ENCODE results near the gene SIVA1. TPM values are rescaled to one million over a fixed set of nuclear protein-coding genes. Genes with fewer than 3 reads are reported as not detected.

SIVA1 gene
- total RNA-seq, 1 experiment from 2014 or later, result 85.8 TPM

DNA sequence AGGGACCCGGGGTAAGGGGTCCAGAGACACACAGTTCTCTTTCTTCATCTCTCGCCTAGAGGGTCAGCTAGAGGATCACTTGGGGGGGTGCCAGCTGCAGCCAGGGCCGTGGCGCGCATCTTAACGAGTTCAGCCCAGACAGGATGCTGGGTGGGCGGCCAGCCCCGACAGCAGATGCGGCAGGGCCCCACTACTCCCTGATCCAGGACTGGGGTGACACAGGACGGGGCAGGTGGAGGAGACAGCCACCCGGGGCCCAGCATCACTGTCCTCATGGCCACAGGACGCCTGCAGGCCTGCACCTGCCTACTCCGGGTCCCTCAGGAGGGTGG lies 29.8 kb downstream of the SIVA1 start:
- Histone ChIP-seq H3K9me3 (ENCODE audit: insufficient read depth, low read depth) (no peaks in the 10 kb centered on the region), H3K79me2 (ENCODE audit: low read depth) (no peaks in the 10 kb centered on the region), H3K4me3 (no peak overlapping the region), H3K4me1 (replicated peaks; ENCODE audit: insufficient read depth) (no peaks in the 10 kb centered on the region), H3K27ac (no peak overlapping the region), H3K36me3 (ENCODE audit: low read depth) (no peaks in the 10 kb centered on the region), H3K27me3 (ENCODE audit: insufficient read depth, low read depth) (no peaks in the 10 kb centered on the region), H3K4me2 (no peak overlapping the region), H3F3A (ENCODE audit: insufficient read depth, low read depth) (no peaks in the 10 kb centered on the region), H3K9me2 (ENCODE audit: insufficient read depth) (no peaks in the 10 kb centered on the region), H4K20me1 (ENCODE audit: insufficient read depth) (peaks cover 8% of the 10 kb centered on the region), H2AFZ (no peak overlapping the region)
- TF ChIP-seq, protein P1, sequence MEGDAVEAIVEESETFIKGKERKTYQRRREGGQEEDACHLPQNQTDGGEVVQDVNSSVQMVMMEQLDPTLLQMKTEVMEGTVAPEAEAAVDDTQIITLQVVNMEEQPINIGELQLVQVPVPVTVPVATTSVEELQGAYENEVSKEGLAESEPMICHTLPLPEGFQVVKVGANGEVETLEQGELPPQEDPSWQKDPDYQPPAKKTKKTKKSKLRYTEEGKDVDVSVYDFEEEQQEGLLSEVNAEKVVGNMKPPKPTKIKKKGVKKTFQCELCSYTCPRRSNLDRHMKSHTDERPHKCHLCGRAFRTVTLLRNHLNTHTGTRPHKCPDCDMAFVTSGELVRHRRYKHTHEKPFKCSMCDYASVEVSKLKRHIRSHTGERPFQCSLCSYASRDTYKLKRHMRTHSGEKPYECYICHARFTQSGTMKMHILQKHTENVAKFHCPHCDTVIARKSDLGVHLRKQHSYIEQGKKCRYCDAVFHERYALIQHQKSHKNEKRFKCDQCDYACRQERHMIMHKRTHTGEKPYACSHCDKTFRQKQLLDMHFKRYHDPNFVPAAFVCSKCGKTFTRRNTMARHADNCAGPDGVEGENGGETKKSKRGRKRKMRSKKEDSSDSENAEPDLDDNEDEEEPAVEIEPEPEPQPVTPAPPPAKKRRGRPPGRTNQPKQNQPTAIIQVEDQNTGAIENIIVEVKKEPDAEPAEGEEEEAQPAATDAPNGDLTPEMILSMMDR (conservative IDR thresholded peaks at IDR 0.05), result no peak
- TF ChIP-seq EZH2 (IDR thresholded peaks at IDR 0.05; ENCODE audit: low read depth), result no peak
- ChIA-PET POLR2A (ENCODE audit: unreplicated experiment) (no interaction called here), CTCF (no interaction called here)
- BruUV-seq (replicated peaks), result no TSS peak
- no peak for DNase-seq
- intact Hi-C loops (cut with micrococcal nuclease; ENCODE audit: unreplicated experiment), result no loop called here

GRCh38 chr14:104783484-104784217 lies 30.7 kb downstream of the SIVA1 start:
- H3K4me1 ChIP-seq (replicated peaks; ENCODE audit: insufficient read depth), result no peaks in the 10 kb centered on the region
- H3K4me3 ChIP-seq, result no peak overlapping the region
- ChIA-PET POLR2A (ENCODE audit: unreplicated experiment) (no interaction called here), CTCF (no interaction called here)
- intact Hi-C loops (cut with micrococcal nuclease; ENCODE audit: unreplicated experiment), result no loop called here
- no TSS peak for BruUV-seq (replicated peaks)
- no peaks in the 10 kb centered on the region for H3F3A ChIP-seq (ENCODE audit: insufficient read depth, low read depth)
- DNase-seq, result no peak
- no peak overlapping the region for H3K27ac ChIP-seq
- H3K4me2 ChIP-seq, result no peak overlapping the region
- no peaks in the 10 kb centered on the region for H3K9me3 ChIP-seq (ENCODE audit: insufficient read depth, low read depth)
- H2AFZ ChIP-seq, result no peak overlapping the region
- H4K20me1 ChIP-seq (ENCODE audit: insufficient read depth), result peaks cover 12% of the 10 kb centered on the region
- H3K27me3 ChIP-seq (ENCODE audit: insufficient read depth, low read depth), result no peaks in the 10 kb centered on the region
- H3K9me2 ChIP-seq (ENCODE audit: insufficient read depth), result no peaks in the 10 kb centered on the region
- H3K79me2 ChIP-seq (ENCODE audit: low read depth), result no peaks in the 10 kb centered on the region
- H3K36me3 ChIP-seq (ENCODE audit: low read depth), result no peaks in the 10 kb centered on the region
- TF ChIP-seq EZH2 (IDR thresholded peaks at IDR 0.05; ENCODE audit: low read depth), result no peak
- TF ChIP-seq, protein P1 (conservative IDR thresholded peaks at IDR 0.05), result no peak

- POLR2A ChIA-PET (ENCODE audit: unreplicated experiment), result no interaction called here
- Histone ChIP-seq H4K20me1 (ENCODE audit: insufficient read depth) (peaks cover 13% of the 10 kb centered on the region), H3K4me2 (no peak overlapping the region), H2AFZ (no peak overlapping the region), H3K27ac (no peak overlapping the region), H3K4me1 (replicated peaks; ENCODE audit: insufficient read depth) (no peaks in the 10 kb centered on the region), H3K4me3 (no peak overlapping the region), H3K9me3 (ENCODE audit: insufficient read depth, low read depth) (no peaks in the 10 kb centered on the region), H3K9me2 (ENCODE audit: insufficient read depth) (no peaks in the 10 kb centered on the region), H3K27me3 (ENCODE audit: insufficient read depth, low read depth) (no peaks in the 10 kb centered on the region), H3F3A (ENCODE audit: insufficient read depth, low read depth) (no peaks in the 10 kb centered on the region), H3K79me2 (ENCODE audit: low read depth) (no peaks in the 10 kb centered on the region), H3K36me3 (ENCODE audit: low read depth) (no peaks in the 10 kb centered on the region)
- TF ChIP-seq EZH2 (IDR thresholded peaks at IDR 0.05; ENCODE audit: low read depth), result no peak
- TF ChIP-seq, protein P1 (conservative IDR thresholded peaks at IDR 0.05), result no peak
- no TSS peak for BruUV-seq (replicated peaks)
- DNase-seq, result no peak
- CTCF ChIA-PET, result no interaction called here
- intact Hi-C loops (cut with micrococcal nuclease; ENCODE audit: unreplicated experiment), result no loop called here
These were observed 31.2 kb downstream of the SIVA1 start for GRCh38 chr14:104784218-104784568.
